Measurements from ENCODE around the gene ARHGEF17. TPM values are rescaled to one million over a fixed set of nuclear protein-coding genes. Genes with fewer than 3 reads are reported as not detected.

ARHGEF17 gene
- total RNA-seq, 1 donor from 2014 or later: 19.9 TPM

GRCh38 chr11:73338279-73338678 is 30.2 kb downstream of the ARHGEF17 start:
- DNase-seq (ENCODE audit: low spot score): no peak
- peaks cover 16% of the 10 kb centered on the region for H3F3A ChIP-seq (ENCODE audit: low read depth)
- peaks cover 34% of the 10 kb centered on the region for H3K4me1 ChIP-seq
- no peak overlapping the region for H2AFZ ChIP-seq (replicated peaks)
- H3K4me1 Mint-ChIP-seq: peaks cover 52% of the 10 kb centered on the region
- H3K36me3 ChIP-seq: no peaks in the 10 kb centered on the region
- H3K9me3 Mint-ChIP-seq: no peaks in the 10 kb centered on the region
- peaks cover 26% of the 10 kb centered on the region for H3K79me2 ChIP-seq (ENCODE audit: low read depth)
- no peak overlapping the region for H3K27ac Mint-ChIP-seq
- H3K9me3 ChIP-seq (ENCODE audit: low read depth): no peaks in the 10 kb centered on the region
- no peak overlapping the region for H3K4me2 ChIP-seq
- peaks cover 25% of the 10 kb centered on the region for H3K27me3 ChIP-seq
- no peak overlapping the region for H3K4me3 ChIP-seq
- no peak overlapping the region for H3K27ac ChIP-seq
- peaks cover 9% of the 10 kb centered on the region for H3K27me3 Mint-ChIP-seq (ENCODE audit: insufficient read depth, low read depth)
- no peak overlapping the region for H3K9ac ChIP-seq
- TF ChIP-seq EZH2 (IDR thresholded peaks at IDR 0.05) (no peak), EZH2phosphoT487 (IDR thresholded peaks at IDR 0.05) (no peak)
- TF ChIP-seq, protein P1, sequence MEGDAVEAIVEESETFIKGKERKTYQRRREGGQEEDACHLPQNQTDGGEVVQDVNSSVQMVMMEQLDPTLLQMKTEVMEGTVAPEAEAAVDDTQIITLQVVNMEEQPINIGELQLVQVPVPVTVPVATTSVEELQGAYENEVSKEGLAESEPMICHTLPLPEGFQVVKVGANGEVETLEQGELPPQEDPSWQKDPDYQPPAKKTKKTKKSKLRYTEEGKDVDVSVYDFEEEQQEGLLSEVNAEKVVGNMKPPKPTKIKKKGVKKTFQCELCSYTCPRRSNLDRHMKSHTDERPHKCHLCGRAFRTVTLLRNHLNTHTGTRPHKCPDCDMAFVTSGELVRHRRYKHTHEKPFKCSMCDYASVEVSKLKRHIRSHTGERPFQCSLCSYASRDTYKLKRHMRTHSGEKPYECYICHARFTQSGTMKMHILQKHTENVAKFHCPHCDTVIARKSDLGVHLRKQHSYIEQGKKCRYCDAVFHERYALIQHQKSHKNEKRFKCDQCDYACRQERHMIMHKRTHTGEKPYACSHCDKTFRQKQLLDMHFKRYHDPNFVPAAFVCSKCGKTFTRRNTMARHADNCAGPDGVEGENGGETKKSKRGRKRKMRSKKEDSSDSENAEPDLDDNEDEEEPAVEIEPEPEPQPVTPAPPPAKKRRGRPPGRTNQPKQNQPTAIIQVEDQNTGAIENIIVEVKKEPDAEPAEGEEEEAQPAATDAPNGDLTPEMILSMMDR (IDR thresholded peaks at IDR 0.05): no peak
- peaks cover 21% of the 10 kb centered on the region for H3K36me3 Mint-ChIP-seq
- H3K4me3 Mint-ChIP-seq: no peak overlapping the region
- H4K20me1 ChIP-seq (ENCODE audit: low read depth): peaks cover 86% of the 10 kb centered on the region

DNA sequence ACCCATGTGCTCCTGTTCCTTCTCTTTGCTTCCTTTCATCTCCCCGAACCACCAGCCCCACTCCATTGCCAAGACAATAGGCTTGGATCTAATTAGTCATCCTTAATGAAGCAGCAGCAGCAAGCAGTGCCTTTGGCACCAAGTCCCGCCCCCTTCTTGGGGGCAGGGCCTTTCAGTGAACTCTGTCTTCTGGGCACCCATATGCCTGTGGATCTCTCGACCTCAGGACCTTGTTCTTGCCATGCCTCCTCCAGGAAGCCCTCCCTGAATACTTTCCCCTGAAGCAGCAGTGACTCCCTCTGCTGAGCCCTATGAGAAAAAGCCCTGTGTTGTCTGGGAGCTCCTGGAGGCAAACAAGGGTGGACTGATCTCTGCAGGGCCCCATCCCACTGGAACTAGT is 32.1 kb downstream of the ARHGEF17 start:
- Mint-ChIP-seq H3K4me1 (peaks cover 45% of the 10 kb centered on the region), H3K4me3 (no peak overlapping the region), H3K27me3 (ENCODE audit: insufficient read depth, low read depth) (peaks cover 10% of the 10 kb centered on the region), H3K9me3 (no peaks in the 10 kb centered on the region), H3K27ac (no peak overlapping the region), H3K36me3 (peaks cover 21% of the 10 kb centered on the region)
- no peak overlapping the region for H2AFZ ChIP-seq (replicated peaks)
- H3K9ac ChIP-seq: no peak overlapping the region
- H3K4me2 ChIP-seq: no peak overlapping the region
- no peak for DNase-seq (ENCODE audit: low spot score)
- H3F3A ChIP-seq (ENCODE audit: low read depth): peaks cover 5% of the 10 kb centered on the region
- no peak for TF ChIP-seq EZH2phosphoT487 (IDR thresholded peaks at IDR 0.05)
- no peak for TF ChIP-seq EZH2 (IDR thresholded peaks at IDR 0.05)
- TF ChIP-seq, protein P1 (IDR thresholded peaks at IDR 0.05): no peak
- peaks cover 30% of the 10 kb centered on the region for H3K27me3 ChIP-seq
- no peak overlapping the region for H3K27ac ChIP-seq
- no peak overlapping the region for H3K4me3 ChIP-seq
- no peaks in the 10 kb centered on the region for H3K36me3 ChIP-seq
- H3K9me3 ChIP-seq (ENCODE audit: low read depth): no peaks in the 10 kb centered on the region
- H3K79me2 ChIP-seq (ENCODE audit: low read depth): peaks cover 27% of the 10 kb centered on the region
- H3K4me1 ChIP-seq: peaks cover 18% of the 10 kb centered on the region
- peaks cover 92% of the 10 kb centered on the region for H4K20me1 ChIP-seq (ENCODE audit: low read depth)

DNA sequence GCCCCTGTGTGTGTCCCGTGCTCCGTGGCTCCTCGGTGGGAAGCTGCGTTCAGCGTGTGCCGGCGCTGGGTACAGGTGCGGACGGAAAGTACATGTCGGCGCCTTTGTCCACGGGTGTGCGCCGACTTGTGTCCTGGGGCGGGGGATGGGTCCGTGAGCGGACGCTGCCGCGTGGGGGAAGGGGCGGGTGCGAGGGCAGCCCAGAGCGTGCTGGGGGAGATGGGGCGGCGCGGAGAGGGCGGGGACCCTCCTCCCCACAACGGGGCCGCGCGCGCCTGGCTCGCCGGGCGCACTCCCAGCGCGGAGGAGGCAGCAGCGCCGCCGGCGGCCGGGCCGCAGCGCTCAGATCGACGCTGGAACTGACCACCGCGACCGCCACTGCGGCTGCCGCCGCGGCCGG is 34.6 kb downstream of the ARHGEF17 start:
- H3K9ac ChIP-seq: no peak overlapping the region
- TF ChIP-seq, protein P1 (IDR thresholded peaks at IDR 0.05): peak; percentile 34
- TF ChIP-seq EZH2phosphoT487 (IDR thresholded peaks at IDR 0.05) (no peak), EZH2 (IDR thresholded peaks at IDR 0.05) (peak; percentile 41)
- H4K20me1 ChIP-seq (ENCODE audit: low read depth): peaks cover 98% of the 10 kb centered on the region
- no peak overlapping the region for H3K27ac ChIP-seq
- no peaks in the 10 kb centered on the region for H3K9me3 ChIP-seq (ENCODE audit: low read depth)
- peak overlapping the region; percentile 74 for H3K4me3 Mint-ChIP-seq
- peak; percentile 86 for DNase-seq (ENCODE audit: low spot score)
- H3K27me3 ChIP-seq: peaks cover 30% of the 10 kb centered on the region
- H3K4me3 ChIP-seq: peak overlapping the region; percentile 55
- H3K4me1 ChIP-seq: peaks cover 16% of the 10 kb centered on the region
- no peak overlapping the region for H3K27ac Mint-ChIP-seq
- peak overlapping the region; percentile 97 for H3K4me2 ChIP-seq
- H3K79me2 ChIP-seq (ENCODE audit: low read depth): peaks cover 16% of the 10 kb centered on the region
- H3K27me3 Mint-ChIP-seq (ENCODE audit: insufficient read depth, low read depth): peaks cover 19% of the 10 kb centered on the region
- peaks cover 55% of the 10 kb centered on the region for H3K4me1 Mint-ChIP-seq
- peaks cover 4% of the 10 kb centered on the region for H3F3A ChIP-seq (ENCODE audit: low read depth)
- no peaks in the 10 kb centered on the region for H3K9me3 Mint-ChIP-seq
- peaks cover 21% of the 10 kb centered on the region for H3K36me3 Mint-ChIP-seq
- H2AFZ ChIP-seq (replicated peaks): no peak overlapping the region
- H3K36me3 ChIP-seq: no peaks in the 10 kb centered on the region

Measured in neural progenitor cell (in vitro differentiated cells).